GM12874 (cell line): ENCODE results near the gene ZC3H12A.

ENCODE experiments used
- TF ChIP-seq, protein P1 (sequence below): IDR thresholded peaks from 2 replicates; pipeline ENCODE4 v1.5.1; 2011; ENCODE audit warnings: low read depth, mild to moderate bottlenecking, control low read depth, low read length, moderate library complexity; ENCODE audit not compliant: insufficient read depth

Gene ZC3H12A

GRCh38 chr1:37479255-37480124, 5.1 kb downstream of the ZC3H12A start:
- TF ChIP-seq, protein P1, sequence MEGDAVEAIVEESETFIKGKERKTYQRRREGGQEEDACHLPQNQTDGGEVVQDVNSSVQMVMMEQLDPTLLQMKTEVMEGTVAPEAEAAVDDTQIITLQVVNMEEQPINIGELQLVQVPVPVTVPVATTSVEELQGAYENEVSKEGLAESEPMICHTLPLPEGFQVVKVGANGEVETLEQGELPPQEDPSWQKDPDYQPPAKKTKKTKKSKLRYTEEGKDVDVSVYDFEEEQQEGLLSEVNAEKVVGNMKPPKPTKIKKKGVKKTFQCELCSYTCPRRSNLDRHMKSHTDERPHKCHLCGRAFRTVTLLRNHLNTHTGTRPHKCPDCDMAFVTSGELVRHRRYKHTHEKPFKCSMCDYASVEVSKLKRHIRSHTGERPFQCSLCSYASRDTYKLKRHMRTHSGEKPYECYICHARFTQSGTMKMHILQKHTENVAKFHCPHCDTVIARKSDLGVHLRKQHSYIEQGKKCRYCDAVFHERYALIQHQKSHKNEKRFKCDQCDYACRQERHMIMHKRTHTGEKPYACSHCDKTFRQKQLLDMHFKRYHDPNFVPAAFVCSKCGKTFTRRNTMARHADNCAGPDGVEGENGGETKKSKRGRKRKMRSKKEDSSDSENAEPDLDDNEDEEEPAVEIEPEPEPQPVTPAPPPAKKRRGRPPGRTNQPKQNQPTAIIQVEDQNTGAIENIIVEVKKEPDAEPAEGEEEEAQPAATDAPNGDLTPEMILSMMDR, result no peak

DNA sequence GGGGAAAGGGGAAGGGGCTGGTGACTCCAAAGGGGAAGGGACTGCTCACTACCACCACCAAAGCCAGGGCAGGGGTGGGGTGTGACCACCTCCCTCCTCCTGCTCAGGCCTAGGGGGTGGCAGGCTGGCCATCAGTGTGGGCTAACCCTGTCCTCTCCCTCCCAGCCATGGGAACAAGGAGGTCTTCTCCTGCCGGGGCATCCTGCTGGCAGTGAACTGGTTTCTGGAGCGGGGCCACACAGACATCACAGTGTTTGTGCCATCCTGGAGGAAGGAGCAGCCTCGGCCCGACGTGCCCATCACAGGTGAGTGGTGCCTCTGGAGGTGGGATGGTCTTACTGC, 5.7 kb downstream of the ZC3H12A start:
- TF ChIP-seq, protein P1, result no peak

GRCh38 chr1:37480581-37481288, 6.4 kb downstream of the ZC3H12A start:
- TF ChIP-seq, protein P1, result no peak

DNA sequence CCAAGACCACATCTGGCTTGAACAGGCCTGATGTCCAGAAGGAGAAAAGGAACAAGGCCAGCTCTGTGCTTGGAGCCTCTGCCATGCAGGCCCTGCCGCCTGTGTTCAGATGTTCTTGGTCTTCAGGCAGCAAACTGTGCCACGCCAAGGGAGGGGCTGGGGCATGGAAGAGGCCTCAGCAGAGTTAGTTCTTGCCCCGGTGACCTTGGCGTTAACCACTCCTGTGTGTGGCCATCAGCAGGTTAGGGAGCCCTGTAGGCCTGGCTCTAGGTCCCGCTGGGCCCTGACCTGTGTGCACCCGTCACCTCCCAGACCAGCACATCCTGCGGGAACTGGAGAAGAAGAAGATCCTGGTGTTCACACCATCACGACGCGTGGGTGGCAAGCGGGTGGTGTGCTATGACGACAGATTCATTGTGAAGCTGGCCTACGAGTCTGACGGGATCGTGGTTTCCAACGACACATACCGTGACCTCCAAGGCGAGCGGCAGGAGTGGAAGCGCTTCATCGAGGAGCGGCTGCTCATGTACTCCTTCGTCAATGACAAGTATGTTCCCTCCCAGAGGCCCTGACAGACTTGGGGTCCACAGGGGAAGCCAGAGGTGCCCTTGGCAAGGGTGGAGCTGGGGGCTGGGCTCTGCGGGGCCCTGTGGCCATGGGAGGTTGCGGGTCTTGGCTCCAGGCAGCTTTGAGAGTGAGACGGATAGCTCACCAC, 7.1 kb downstream of the ZC3H12A start:
- TF ChIP-seq, protein P1, result no peak

GRCh38 chr1:37482004-37482785, 7.8 kb downstream of the ZC3H12A start:
- TF ChIP-seq, protein P1, result no peak

DNA sequence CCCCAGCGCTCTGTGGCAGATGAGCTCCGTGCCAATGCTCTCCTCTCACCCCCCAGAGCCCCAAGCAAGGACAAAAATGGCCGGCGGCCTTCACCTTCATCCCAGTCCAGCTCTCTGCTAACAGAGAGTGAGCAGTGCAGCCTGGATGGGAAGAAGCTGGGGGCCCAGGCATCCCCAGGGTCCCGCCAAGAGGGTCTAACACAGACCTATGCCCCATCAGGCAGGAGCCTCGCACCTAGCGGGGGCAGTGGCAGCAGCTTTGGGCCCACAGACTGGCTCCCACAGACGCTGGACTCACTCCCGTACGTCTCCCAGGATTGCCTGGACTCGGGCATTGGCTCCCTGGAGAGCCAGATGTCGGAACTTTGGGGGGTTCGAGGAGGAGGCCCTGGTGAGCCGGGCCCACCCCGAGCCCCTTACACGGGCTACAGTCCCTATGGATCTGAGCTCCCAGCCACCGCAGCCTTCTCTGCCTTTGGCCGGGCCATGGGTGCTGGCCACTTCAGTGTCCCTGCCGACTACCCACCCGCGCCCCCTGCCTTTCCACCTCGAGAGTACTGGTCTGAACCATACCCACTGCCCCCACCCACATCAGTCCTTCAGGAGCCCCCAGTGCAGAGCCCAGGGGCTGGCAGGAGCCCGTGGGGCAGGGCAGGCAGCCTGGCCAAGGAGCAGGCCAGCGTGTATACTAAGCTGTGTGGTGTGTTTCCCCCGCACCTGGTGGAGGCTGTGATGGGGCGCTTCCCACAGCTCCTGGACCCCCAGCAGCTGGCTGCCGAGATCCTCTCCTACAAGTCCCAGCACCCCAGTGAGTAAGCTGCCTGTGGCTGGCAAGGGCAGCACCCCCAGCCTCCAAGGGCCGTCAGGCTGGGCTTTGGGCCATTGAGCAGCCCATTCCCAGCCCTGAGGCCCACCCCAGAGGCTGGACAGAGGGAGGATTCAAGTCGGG, 8.7 kb downstream of the ZC3H12A start:
- TF ChIP-seq, protein P1, result no peak
